Testis (tissue), 2 donors: ENCODE measurements around the gene IFT74.

Experiments
- POLR2A ChIP-seq: fragments of 450-650 bp; IDR thresholded peaks from one replicate; pipeline ENCODE4 v1.6.1; 2017; ENCODE audit warnings: antibody characterized with exemption, mild to moderate bottlenecking, moderate library complexity
- TF ChIP-seq, protein P1 (sequence below), 3 experiments: fragments of 450-650 bp in 2 of 3; fragments of 200-600 bp in 1 of 3; sonication (generic) in 1 of 3; IDR thresholded peaks; one replicate each; pipeline ENCODE4 v1.5.1; 2016 to 2019; ENCODE audit warnings: antibody characterized with exemption in 3 of 3, mild to moderate bottlenecking in 2 of 3, moderate library complexity in 1 of 3

DNA sequence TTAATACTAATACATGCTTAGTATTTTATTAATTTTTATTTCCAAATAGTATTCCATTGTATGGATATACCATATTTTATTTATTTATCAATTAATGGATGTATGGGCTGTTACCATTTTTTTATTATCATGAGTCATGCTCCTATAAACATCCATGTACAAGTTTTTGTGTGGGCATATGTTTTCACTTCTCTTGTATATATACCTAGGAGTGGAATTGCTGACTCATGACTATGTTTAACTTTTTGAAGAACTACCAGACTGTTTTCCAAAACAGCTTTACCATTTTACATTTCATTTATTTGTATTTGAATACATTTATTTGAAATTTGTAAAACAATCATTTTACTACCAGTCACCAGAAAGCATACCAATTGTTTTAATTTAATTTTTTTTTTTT, 63.4 kb downstream of the IFT74 start:
- TF ChIP-seq, protein P1, sequence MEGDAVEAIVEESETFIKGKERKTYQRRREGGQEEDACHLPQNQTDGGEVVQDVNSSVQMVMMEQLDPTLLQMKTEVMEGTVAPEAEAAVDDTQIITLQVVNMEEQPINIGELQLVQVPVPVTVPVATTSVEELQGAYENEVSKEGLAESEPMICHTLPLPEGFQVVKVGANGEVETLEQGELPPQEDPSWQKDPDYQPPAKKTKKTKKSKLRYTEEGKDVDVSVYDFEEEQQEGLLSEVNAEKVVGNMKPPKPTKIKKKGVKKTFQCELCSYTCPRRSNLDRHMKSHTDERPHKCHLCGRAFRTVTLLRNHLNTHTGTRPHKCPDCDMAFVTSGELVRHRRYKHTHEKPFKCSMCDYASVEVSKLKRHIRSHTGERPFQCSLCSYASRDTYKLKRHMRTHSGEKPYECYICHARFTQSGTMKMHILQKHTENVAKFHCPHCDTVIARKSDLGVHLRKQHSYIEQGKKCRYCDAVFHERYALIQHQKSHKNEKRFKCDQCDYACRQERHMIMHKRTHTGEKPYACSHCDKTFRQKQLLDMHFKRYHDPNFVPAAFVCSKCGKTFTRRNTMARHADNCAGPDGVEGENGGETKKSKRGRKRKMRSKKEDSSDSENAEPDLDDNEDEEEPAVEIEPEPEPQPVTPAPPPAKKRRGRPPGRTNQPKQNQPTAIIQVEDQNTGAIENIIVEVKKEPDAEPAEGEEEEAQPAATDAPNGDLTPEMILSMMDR (IDR thresholded peaks at IDR 0.05), result no peak
- no peak for TF ChIP-seq POLR2A
